ENCODE data around the gene RPL10L. TPM values are rescaled to one million over a fixed set of nuclear protein-coding genes. Genes with fewer than 3 reads are reported as not detected.

The RPL10L gene
- total RNA-seq = not detected in 2 replicates

DNA sequence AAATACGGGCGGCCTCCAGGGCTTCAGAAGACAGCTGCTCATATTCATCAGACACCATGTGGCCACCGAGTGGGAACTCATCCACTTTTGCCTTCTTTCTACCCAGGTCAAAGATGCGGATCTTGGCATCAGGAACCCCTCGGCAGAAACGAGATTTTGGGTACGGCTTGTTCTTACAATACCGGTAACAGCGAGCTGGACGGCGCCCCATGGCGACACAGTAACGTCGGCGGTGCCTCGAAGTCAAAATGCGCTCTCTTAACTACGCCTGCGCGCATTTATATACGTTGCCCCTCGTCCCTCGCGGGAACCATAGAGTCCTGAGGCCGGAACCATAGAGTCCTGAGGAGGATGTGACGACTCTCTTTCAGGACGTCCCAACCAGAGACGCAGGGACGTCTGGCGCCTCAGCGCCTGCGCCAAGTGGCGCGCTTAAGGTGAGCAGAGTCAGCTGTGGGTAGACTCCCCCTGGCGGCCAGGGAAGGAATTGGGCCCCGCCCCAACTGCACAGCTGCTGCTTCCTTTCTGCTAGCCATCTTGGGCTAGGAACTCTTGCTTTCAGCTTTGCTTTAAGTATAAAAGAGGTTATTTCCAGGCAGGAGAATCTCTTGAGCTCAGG is at the start of gene RPL10L:
TSS of gene RPL10L (minus strand) at position 256 of the 619 bp plus-strand sequence. CDS start at position 211, 45 bp downstream.

Measured in placental epithelial cell (primary cell).